NCI-H2107 treated with DMSO at 0.1 percent for 48 hours (cell line): Measurements from ENCODE around the gene SPIB.
"Not testable (repeated sequence)": the region's sequence is repeated elsewhere in the genome, so short reads cannot be mapped to it uniquely, and the experiment has no call there.

Experiments used
- DNase-seq: peaks from one replicate; lab custom pipeline; 2025; ENCODE audit not compliant: unreplicated experiment; lab: John Stamatoyannopoulos, UW

Gene SPIB

GRCh38 chr19:50390952-50391351, 27.8 kb upstream of the SPIB start:
- not testable (repeated sequence) for DNase-seq

GRCh38 chr19:50392759-50393158, 26.0 kb upstream of the SPIB start:
- DNase-seq = no peak

- no peak for DNase-seq
Observed at GRCh38 chr19:50393589-50393988, 25.1 kb upstream of the SPIB start.

- DNase-seq = no peak
Observed at GRCh38 chr19:50394017-50394416, 24.7 kb upstream of the SPIB start.

GRCh38 chr19:50398675-50399367, 19.9 kb upstream of the SPIB start:
- no peak for DNase-seq

- no peak for DNase-seq
Observed at GRCh38 chr19:50399368-50399745, 19.4 kb upstream of the SPIB start.

- no peak for DNase-seq
Observed at GRCh38 chr19:50401605-50402450, 16.9 kb upstream of the SPIB start.

- no peak for DNase-seq
Observed at GRCh38 chr19:50402544-50403301, 16.0 kb upstream of the SPIB start.

GRCh38 chr19:50406156-50406820, 12.4 kb upstream of the SPIB start:
- DNase-seq = no peak

GRCh38 chr19:50406829-50407228, 11.9 kb upstream of the SPIB start:
- DNase-seq = no peak

GRCh38 chr19:50409347-50409746, 9.4 kb upstream of the SPIB start:
- DNase-seq = no peak

- no peak for DNase-seq
Observed at GRCh38 chr19:50410109-50410508, 8.6 kb upstream of the SPIB start.

- no peak for DNase-seq
Observed at GRCh38 chr19:50412419-50412818, 6.3 kb upstream of the SPIB start.

GRCh38 chr19:50413096-50413495, 5.6 kb upstream of the SPIB start:
- DNase-seq = no peak

GRCh38 chr19:50413531-50413930, 5.2 kb upstream of the SPIB start:
- DNase-seq = no peak

- DNase-seq = no peak
Observed at GRCh38 chr19:50414864-50415660, 3.7 kb upstream of the SPIB start.

GRCh38 chr19:50415661-50416033, 3.1 kb upstream of the SPIB start:
- no peak for DNase-seq

- no peak for DNase-seq
Observed at GRCh38 chr19:50416034-50416977, 2.4 kb upstream of the SPIB start.
